Testis (tissue), 3 donors: ENCODE results near the gene GRHL3. TPM values are rescaled to one million over a fixed set of nuclear protein-coding genes. Genes with fewer than 3 reads are reported as not detected.

Source experiments
- DNase-seq: peaks from one replicate; pipeline ENCODE4 v3.0.0-alpha.2; 2019
- H3K27ac ChIP-seq, 2 donors: fragments of 200-600 bp; sonication (generic); one replicate each; pipeline ENCODE4 v1.5.1; 2019
- H3K27me3 ChIP-seq: fragments of 200-600 bp; sonication (generic); one replicate; pipeline ENCODE4 v1.5.1; 2019
- H3K36me3 ChIP-seq: fragments of 200-600 bp; sonication (generic); one replicate; pipeline ENCODE4 v1.5.1; 2017; ENCODE audit warnings: low read depth; ENCODE audit errors: missing control alignments
- H3K4me1 ChIP-seq: fragments of 200-600 bp; sonication (generic); one replicate; pipeline ENCODE4 v1.5.1; 2019
- H3K4me3 ChIP-seq, 2 donors: fragments of 200-600 bp; sonication (generic); one replicate each; pipeline ENCODE4 v1.5.1; 2017 to 2019
- H3K9me3 ChIP-seq: fragments of 200-600 bp; sonication (generic); one replicate; pipeline ENCODE4 v1.5.1; 2017
- CTCF ChIP-seq, 3 experiments: fragments of 450-650 bp in 2 of 3; fragments of 200-600 bp in 1 of 3; sonication (generic) in 1 of 3; IDR thresholded peaks; one replicate each; pipeline ENCODE4 v1.5.1; 2016 to 2019; ENCODE audit warnings: antibody characterized with exemption in 3 of 3, mild to moderate bottlenecking in 2 of 3, moderate library complexity in 1 of 3
- POLR2A ChIP-seq: fragments of 450-650 bp; IDR thresholded peaks from one replicate; pipeline ENCODE4 v1.6.1; 2017; ENCODE audit warnings: antibody characterized with exemption, mild to moderate bottlenecking, moderate library complexity
- WGBS, 2 donors: methylation state at CpG; one replicate each; pipeline ENCODE4 v1.1.5; 2018; 5-methylcytosine and 5-hydroxymethylcytosine counted together
- intact Hi-C: fragments of 100-400 bp; cut with DNase I; formaldehyde crosslinking; loops from one replicate; pipeline ENCODE4 v1.15.1; 2023; ENCODE audit warnings: low total_unique reads
- polyA plus RNA-seq: library from polyadenylated mRNA; stranded (reverse); fragments of 350-450 nt; fragmentation: Illumina TruSeq; extraction: RNeasy Lipid Tissue Mini Kit (QIAGEN cat#74804); gene quantifications from one replicate; pipeline ENCODE4 v1.2.3, GENCODE V29; 2014; ENCODE audit warnings: low read depth, low replicate concordance; ENCODE audit not compliant: insufficient read depth
- total RNA-seq, 2 donors: library from RNA; depleted of rRNA; stranded (reverse); fragments of >200 nt; gene quantifications; one replicate each; pipeline ENCODE4 v1.2.3, GENCODE V29; 2016

GRHL3 gene
- total and polyA plus RNA-seq, 3 donors from 2014 or later = 2.7 to 9.5 (median 3.2) TPM

- WGBS, 2 donors = 83 to 91% methylated on average over 1 of the region's 1 CpG
- no peaks in the 10 kb centered on the region for H3K36me3 ChIP-seq
- intact Hi-C loops = no loop called here
- H3K27ac ChIP-seq = no peak overlapping the region
- no peak for DNase-seq
- no peaks in the 10 kb centered on the region for H3K9me3 ChIP-seq
- H3K27me3 ChIP-seq = no peaks in the 10 kb centered on the region
- H3K4me1 ChIP-seq = no peaks in the 10 kb centered on the region
- TF ChIP-seq POLR2A = no peak
- no peak for TF ChIP-seq CTCF (IDR thresholded peaks at IDR 0.05)
- no peak overlapping the region for H3K4me3 ChIP-seq
These were observed 36.7 kb upstream of the GRHL3 start for GRCh38 chr1:24282491-24282890.

GRCh38 chr1:24283326-24284155 lies 35.6 kb upstream of the GRHL3 start:
- Histone ChIP-seq H3K9me3 (no peaks in the 10 kb centered on the region), H3K4me1 (no peaks in the 10 kb centered on the region), H3K27ac (no peak overlapping the region), H3K27me3 (no peaks in the 10 kb centered on the region), H3K4me3 (no peak overlapping the region), H3K36me3 (no peaks in the 10 kb centered on the region)
- no peak for DNase-seq
- intact Hi-C loops = no loop called here
- 59 to 75% methylated on average over 8 to 10 of the region's 10 CpGs for WGBS, 2 donors
- TF ChIP-seq CTCF (IDR thresholded peaks at IDR 0.05) (no peak), POLR2A (no peak)

GRCh38 chr1:24284156-24284471 lies 35.0 kb upstream of the GRHL3 start:
- DNase-seq = no peak
- no peaks in the 10 kb centered on the region for H3K4me1 ChIP-seq
- no peaks in the 10 kb centered on the region for H3K27me3 ChIP-seq
- WGBS, 2 donors = 94% methylated on average over 8 of the region's 8 CpGs
- H3K9me3 ChIP-seq = no peaks in the 10 kb centered on the region
- intact Hi-C loops = no loop called here
- no peaks in the 10 kb centered on the region for H3K36me3 ChIP-seq
- H3K27ac ChIP-seq = no peak overlapping the region
- H3K4me3 ChIP-seq = no peak overlapping the region
- no peak for TF ChIP-seq CTCF (IDR thresholded peaks at IDR 0.05)
- no peak for TF ChIP-seq POLR2A

GRCh38 chr1:24285231-24285630 lies 33.9 kb upstream of the GRHL3 start:
- Histone ChIP-seq H3K4me3 (no peak overlapping the region), H3K27me3 (no peaks in the 10 kb centered on the region), H3K4me1 (peaks cover 5% of the 10 kb centered on the region), H3K36me3 (no peaks in the 10 kb centered on the region), H3K9me3 (no peaks in the 10 kb centered on the region), H3K27ac (no peak overlapping the region)
- TF ChIP-seq CTCF (IDR thresholded peaks at IDR 0.05) (no peak), POLR2A (no peak)
- intact Hi-C loops = no loop called here
- DNase-seq = no peak
- WGBS, 2 donors = 91 to 100% methylated on average over 7 to 13 of the region's 13 CpGs
